Right lobe of liver (tissue), 6 donors: ENCODE results near the gene IGSF6. TPM values are rescaled to one million over a fixed set of nuclear protein-coding genes. Genes with fewer than 3 reads are reported as not detected.

Experiments
- ATAC-seq, 4 donors: fragments of 200-7000 bp; cut with Tn5 transposase; one replicate each; pipeline ENCODE4 v1.9.1; 2020; ENCODE audit warnings: mild to moderate bottlenecking in 4 of 4, moderate library complexity in 4 of 4
- DNase-seq, 3 donors: peaks; one replicate each; pipeline ENCODE4 v3.0.0-alpha.2; 2020
- H3K27ac ChIP-seq, 3 donors: fragments of 200-600 bp; one replicate each; pipeline ENCODE4 v1.8.0; 2022
- H3K27me3 ChIP-seq, 2 donors: fragments of 200-600 bp; one replicate each; pipeline ENCODE4 v1.8.0; 2022
- H3K36me3 ChIP-seq, 4 donors: fragments of 200-600 bp; sonication (generic) in 1 of 4; one replicate each; pipeline versions ENCODE4 v1.5.1 to v1.8.0; 2017 to 2022; ENCODE audit warnings: control low read depth in 1 of 4
- H3K4me1 ChIP-seq, 4 donors: fragments of 200-600 bp; sonication (generic) in 1 of 4; one replicate each; pipeline versions ENCODE4 v1.5.1 to v1.8.0; 2017 to 2022; ENCODE audit warnings: control low read depth in 1 of 4
- H3K4me3 ChIP-seq, 3 donors: fragments of 200-600 bp; one replicate each; pipeline ENCODE4 v1.8.0; 2022
- H3K9me3 ChIP-seq, 4 donors: fragments of 200-600 bp; sonication (generic) in 1 of 4; one replicate each; pipeline versions ENCODE4 v1.5.1 to v1.8.0; 2017 to 2022; ENCODE audit warnings: control low read depth in 1 of 4
- POLR2A ChIP-seq: fragments of 450-650 bp; IDR thresholded peaks from one replicate; pipeline ENCODE4 v1.6.1; 2017; ENCODE audit warnings: antibody characterized with exemption, mild to moderate bottlenecking
- WGBS: methylation state at CpG from one replicate; pipeline ENCODE4 v1.1.6; 2018; ENCODE audit warnings: low coverage, low lambda C conversion rate; ENCODE audit not compliant: insufficient coverage; ENCODE audit errors: missing lambda C conversion rate; 5-methylcytosine and 5-hydroxymethylcytosine counted together
- intact Hi-C, 2 donors: fragments of 100-400 bp; cut with DNase I; formaldehyde crosslinking; loops; one replicate each; pipeline versions ENCODE4 v1.11.2 to v1.14.1; 2022
- total RNA-seq, 6 experiments: library from RNA; depleted of rRNA in 2 of 6; stranded (reverse); fragments of >200 nt in 2 of 6; fragmentation: NEBNext Ultra II Directional in 3 of 6; extraction: Animal tissue kit (Norgen Biotek cat#: 25700) in 3 of 6; gene quantifications; one replicate each; pipeline versions ENCODE4 v1.1.0 to v1.2.4, GENCODE V29; 2016 to 2023
- TF ChIP-seq, protein P1 (sequence below), 4 donors: fragments of 200-600 bp in 3 of 4; fragments of 450-650 bp in 1 of 4; IDR thresholded peaks; one replicate each; pipeline versions ENCODE4 v1.5.1 to v1.8.0; 2016 to 2022; ENCODE audit warnings: antibody characterized with exemption in 4 of 4, mild to moderate bottlenecking in 2 of 4
- donor health status: DM: no; HTN: yes; CAD: no.
- donor health status: DM: no; HTN: no; CAD: no.
- donor health status: DM: no; HTN: no; CAD: no.
- donor health status: DM: no; HTN: yes; CAD: no.
- donor health status: DM: no; HTN: yes; CAD: no.

The IGSF6 gene
- total RNA-seq, 6 experiments from 2014 or later = 1.9 to 20.5 (median 3.4) TPM

DNA sequence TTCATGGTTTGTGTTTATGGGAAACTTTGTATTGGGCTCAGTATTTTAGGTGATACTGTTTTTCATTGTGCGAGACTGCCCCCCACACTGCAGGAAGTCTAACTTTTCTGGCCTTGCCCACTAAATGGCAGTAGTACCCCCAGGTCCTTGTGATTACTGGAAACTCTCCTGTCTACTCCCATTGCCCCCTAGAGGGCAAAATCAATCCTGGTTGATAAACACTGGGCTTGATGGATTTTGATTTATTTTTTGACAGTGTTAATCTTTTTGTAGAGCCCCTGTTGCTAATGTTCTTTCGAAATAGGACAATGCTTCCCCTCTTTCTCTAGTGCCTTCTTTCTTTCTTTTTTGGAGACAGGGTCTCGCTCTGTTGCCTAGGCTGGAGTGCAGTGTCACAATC, 37.5 kb downstream of the IGSF6 start:
- H3K9me3 ChIP-seq = no peaks in the 10 kb centered on the region
- peaks cover 0 to 14% (median 5%) of the 10 kb centered on the region in 4 donors for H3K4me1 ChIP-seq
- no peak overlapping the region for H3K27ac ChIP-seq
- no peak for TF ChIP-seq POLR2A
- TF ChIP-seq, protein P1, sequence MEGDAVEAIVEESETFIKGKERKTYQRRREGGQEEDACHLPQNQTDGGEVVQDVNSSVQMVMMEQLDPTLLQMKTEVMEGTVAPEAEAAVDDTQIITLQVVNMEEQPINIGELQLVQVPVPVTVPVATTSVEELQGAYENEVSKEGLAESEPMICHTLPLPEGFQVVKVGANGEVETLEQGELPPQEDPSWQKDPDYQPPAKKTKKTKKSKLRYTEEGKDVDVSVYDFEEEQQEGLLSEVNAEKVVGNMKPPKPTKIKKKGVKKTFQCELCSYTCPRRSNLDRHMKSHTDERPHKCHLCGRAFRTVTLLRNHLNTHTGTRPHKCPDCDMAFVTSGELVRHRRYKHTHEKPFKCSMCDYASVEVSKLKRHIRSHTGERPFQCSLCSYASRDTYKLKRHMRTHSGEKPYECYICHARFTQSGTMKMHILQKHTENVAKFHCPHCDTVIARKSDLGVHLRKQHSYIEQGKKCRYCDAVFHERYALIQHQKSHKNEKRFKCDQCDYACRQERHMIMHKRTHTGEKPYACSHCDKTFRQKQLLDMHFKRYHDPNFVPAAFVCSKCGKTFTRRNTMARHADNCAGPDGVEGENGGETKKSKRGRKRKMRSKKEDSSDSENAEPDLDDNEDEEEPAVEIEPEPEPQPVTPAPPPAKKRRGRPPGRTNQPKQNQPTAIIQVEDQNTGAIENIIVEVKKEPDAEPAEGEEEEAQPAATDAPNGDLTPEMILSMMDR (IDR thresholded peaks at IDR 0.05) = no peak
- no peaks in the 10 kb centered on the region for H3K36me3 ChIP-seq
- intact Hi-C loops = no loop called here
- ATAC-seq = no peak
- no peak for DNase-seq
- no peak overlapping the region for H3K4me3 ChIP-seq
- WGBS = 100% methylated on average over 3 of the region's 3 CpGs
- H3K27me3 ChIP-seq = no peaks in the 10 kb centered on the region

DNA sequence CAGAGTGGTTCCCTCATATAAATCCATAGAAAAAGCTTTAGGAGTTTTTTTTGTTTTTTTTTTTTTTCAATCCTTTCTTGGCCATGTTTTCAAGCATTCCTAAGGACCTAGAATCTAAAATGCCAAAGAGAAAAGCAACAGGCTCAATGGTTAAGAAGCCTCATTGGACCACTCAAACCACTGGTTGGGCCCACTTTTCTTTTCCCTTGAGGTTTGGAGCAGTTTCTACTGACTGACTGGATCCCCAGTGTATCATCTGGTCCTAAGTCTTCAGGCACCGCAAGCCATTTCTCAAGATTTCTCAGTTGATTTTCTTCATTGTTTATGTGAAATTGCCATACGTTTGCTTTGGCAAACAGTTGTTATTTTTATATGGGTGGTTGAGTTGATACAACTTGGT, 38.6 kb downstream of the IGSF6 start:
- Histone ChIP-seq H3K9me3 (no peaks in the 10 kb centered on the region), H3K4me1 (peaks cover 0 to 14% (median 5%) of the 10 kb centered on the region in 4 donors), H3K4me3 (no peak overlapping the region), H3K27ac (no peak overlapping the region), H3K36me3 (no peaks in the 10 kb centered on the region), H3K27me3 (no peaks in the 10 kb centered on the region)
- no peak for DNase-seq
- WGBS = 92% methylated on average over 2 of the region's 2 CpGs
- no peak for ATAC-seq
- no peak for TF ChIP-seq POLR2A
- TF ChIP-seq, protein P1 (IDR thresholded peaks at IDR 0.05) = no peak
- intact Hi-C loops = no loop called here

DNA sequence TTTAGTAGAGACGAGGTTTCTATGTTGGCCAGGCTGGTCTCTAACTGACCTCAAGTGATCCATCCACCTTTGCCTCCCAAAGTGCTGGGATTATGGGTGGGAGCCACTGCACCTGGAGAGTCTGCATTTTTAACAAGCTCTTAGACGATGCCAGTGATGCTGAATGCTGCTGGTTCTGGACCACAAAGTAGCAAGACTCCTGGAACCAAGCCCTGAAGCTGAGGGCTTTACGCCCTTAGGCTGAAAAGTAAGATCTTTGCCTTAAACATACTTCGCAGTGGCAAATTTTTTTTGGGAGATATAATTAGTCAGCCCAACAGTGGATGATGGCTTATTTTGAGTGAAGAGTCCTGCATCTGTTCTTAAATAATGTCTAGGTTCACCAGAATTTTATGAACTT, 39.0 kb downstream of the IGSF6 start:
- H3K9me3 ChIP-seq = no peaks in the 10 kb centered on the region
- H3K27ac ChIP-seq = no peak overlapping the region
- no peak for ATAC-seq
- intact Hi-C loops = no loop called here
- no peaks in the 10 kb centered on the region for H3K27me3 ChIP-seq
- no peak for DNase-seq
- H3K4me1 ChIP-seq = peaks cover 0 to 14% (median 5%) of the 10 kb centered on the region in 4 donors
- H3K4me3 ChIP-seq = no peak overlapping the region
- H3K36me3 ChIP-seq = no peaks in the 10 kb centered on the region
- WGBS = 95% methylated on average over 3 of the region's 4 CpGs
- no peak for TF ChIP-seq POLR2A
- TF ChIP-seq, protein P1 (IDR thresholded peaks at IDR 0.05) = no peak

DNA sequence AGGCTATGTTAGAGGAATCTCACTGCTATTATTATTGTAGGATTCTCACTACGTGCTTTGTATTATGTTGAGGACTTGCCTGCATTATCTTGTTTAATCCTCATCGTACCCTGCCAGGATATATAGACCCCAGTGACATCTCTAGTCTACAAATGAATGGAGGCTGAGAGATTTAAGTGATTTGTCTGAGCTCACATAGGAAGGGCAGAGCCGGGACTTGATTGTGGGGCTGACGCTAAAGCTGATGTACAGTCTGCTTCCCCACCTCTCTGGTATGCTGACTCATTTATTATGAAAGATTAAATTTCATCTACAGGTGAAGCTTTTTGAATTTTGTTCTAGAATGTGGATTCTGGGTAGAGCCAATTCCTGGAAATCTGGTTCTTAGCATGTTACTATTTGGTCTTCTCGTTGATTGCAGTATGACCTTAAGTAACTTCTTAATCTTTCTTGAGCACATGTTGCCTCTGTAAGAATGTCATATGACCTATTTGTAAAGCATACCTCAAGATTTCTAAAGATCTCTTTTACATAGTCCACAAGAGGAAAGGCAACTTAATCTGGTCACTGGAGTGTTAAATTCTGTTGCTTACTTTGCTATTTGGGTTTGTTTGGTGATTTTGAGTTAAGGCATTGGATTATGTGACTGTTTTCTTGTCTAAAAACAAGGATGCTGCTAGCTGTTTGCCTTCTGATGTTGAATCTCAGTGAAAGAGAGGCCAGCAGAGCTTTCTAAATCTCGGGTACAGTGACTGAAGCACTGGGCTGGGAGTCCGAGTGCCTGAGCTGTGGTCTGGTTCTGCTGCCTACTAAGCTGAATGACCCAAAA, 40.6 kb downstream of the IGSF6 start:
- no peaks in the 10 kb centered on the region for H3K36me3 ChIP-seq
- ATAC-seq (peak in 2 of 4 donors; percentile 36 to 41), DNase-seq (no peak)
- H3K9me3 ChIP-seq = no peaks in the 10 kb centered on the region
- TF ChIP-seq, protein P1 (IDR thresholded peaks at IDR 0.05) = no peak
- no peak for TF ChIP-seq POLR2A
- intact Hi-C loops = no loop called here
- H3K27me3 ChIP-seq = no peaks in the 10 kb centered on the region
- H3K27ac ChIP-seq = no peak overlapping the region
- no peak overlapping the region for H3K4me3 ChIP-seq
- 48% methylated on average over 7 of the region's 7 CpGs for WGBS
- H3K4me1 ChIP-seq = peaks cover 0 to 14% (median 5%) of the 10 kb centered on the region in 4 donors
